A549 (cell line): Measurements from ENCODE around the gene KRT72. TPM values are rescaled to one million over a fixed set of nuclear protein-coding genes. Genes with fewer than 3 reads are reported as not detected.

Experiments used
- ATAC-seq, 2 experiments: fragments of 200-7000 bp in 1 of 2; fragments of >200 bp in 1 of 2; cut with Nextera tagmentation in 1 of 2; cut with Tn5 transposase in 1 of 2; 3 replicates each; pipeline versions ENCODE4 v1.8.0 to v1.9.1; 2018 to 2020; ENCODE audit warnings: mild to moderate bottlenecking in 1 of 2, moderate library complexity in 1 of 2
- CTCF ChIA-PET: fragments of 300-600 bp; sonication (Branson Sonifier 250); formaldehyde crosslinking; extraction: SDS; loops from one replicate; lab custom pipeline; 2021; ENCODE audit warnings: antibody characterized with exemption, inconsistent platforms; lab: Yijun Ruan, JAX
- POLR2A ChIA-PET: fragments of 350-600 bp; formaldehyde crosslinking; extraction: SDS; loops from one replicate; lab custom pipeline; 2021; ENCODE audit warnings: antibody characterized with exemption, inconsistent platforms; lab: Yijun Ruan, JAX
- DNase-seq, 2 experiments: peaks; one replicate each; pipeline versions ENCODE4 v3.0.0 to v3.0.0-alpha.2; 2011 to 2016; ENCODE audit warnings: low read depth in 1 of 2, low spot score in 1 of 2
- FAIRE-seq: peaks from 2 replicates; lab custom pipeline; 2011; peaks lifted over from hg19 to GRCh38; lab: Jason Lieb, UNC
- H3K27ac ChIP-seq, 2 experiments: fragments of >200 bp; sonication (Bioruptor Twin); formaldehyde crosslinking; 3 replicates each; pipeline ENCODE4 v1.5.1; 2016 to 2017
- H3K4me1 ChIP-seq: fragments of >200 bp; sonication (Bioruptor Twin); formaldehyde crosslinking; 3 replicates; pipeline ENCODE4 v1.6.1; 2016
- H3K4me2 ChIP-seq: fragments of >200 bp; sonication (Bioruptor Twin); formaldehyde crosslinking; 3 replicates; pipeline ENCODE4 v1.6.1; 2016
- H3K4me3 ChIP-seq: fragments of >200 bp; sonication (Bioruptor Twin); formaldehyde crosslinking; 3 replicates; pipeline ENCODE4 v1.5.1; 2016
- H3K9me3 ChIP-seq: fragments of >200 bp; sonication (Bioruptor Twin); formaldehyde crosslinking; 3 replicates; pipeline ENCODE4 v1.6.1; 2016
- BHLHE40 ChIP-seq: IDR thresholded peaks from 2 replicates; pipeline ENCODE4 v1.6.1; 2012; ENCODE audit warnings: low read depth, low read length, inconsistent platforms
- CBX2 ChIP-seq: fragments of 200-600 bp; sonication (generic); IDR thresholded peaks from 2 replicates; pipeline ENCODE4 v1.6.1; 2016; ENCODE audit warnings: low read depth, mild to moderate bottlenecking, borderline replicate concordance
- CBX8 ChIP-seq: fragments of 200-600 bp; sonication (generic); IDR thresholded peaks from 2 replicates; pipeline ENCODE4 v1.6.1; 2016
- CEBPB ChIP-seq, 2 experiments: fragments of >200 bp in 1 of 2; sonication (Bioruptor Twin) in 1 of 2; formaldehyde crosslinking in 1 of 2; IDR thresholded peaks; 2 replicates each; pipeline ENCODE4 v1.6.1; 2012 to 2016
- CHD2 ChIP-seq: fragments of 150-350 bp; IDR thresholded peaks from 2 replicates; pipeline ENCODE4 v1.6.1; 2014; ENCODE audit warnings: low read length; ENCODE audit not compliant: partially characterized antibody
- CTCF ChIP-seq: fragments of >200 bp; sonication (Bioruptor Twin); formaldehyde crosslinking; IDR thresholded peaks from 3 replicates; pipeline ENCODE4 v1.5.1; 2016
- ESRRA ChIP-seq: fragments of 150-350 bp; IDR thresholded peaks from 2 replicates; pipeline ENCODE4 v1.6.1; 2014; ENCODE audit warnings: mild to moderate bottlenecking, low read length, borderline replicate concordance
- FOXS1 ChIP-seq: fragments of 250-450 bp; sonication (Bioruptor Pico); IDR thresholded peaks from 2 replicates; pipeline ENCODE4 v1.5.0; 2020; ENCODE audit warnings: mild to moderate bottlenecking, moderate library complexity
- GATA3 ChIP-seq: IDR thresholded peaks from 2 replicates; pipeline ENCODE4 v1.6.1; 2012; ENCODE audit warnings: borderline replicate concordance
- HOXA7 ChIP-seq: fragments of 250-450 bp; sonication (Bioruptor Pico); IDR thresholded peaks from 2 replicates; pipeline ENCODE4 v1.5.0; 2020; ENCODE audit warnings: mild to moderate bottlenecking, moderate library complexity
- HOXB13 ChIP-seq: fragments of 250-450 bp; sonication (Bioruptor Pico); IDR thresholded peaks from 2 replicates; pipeline ENCODE4 v1.5.0; 2020; ENCODE audit warnings: low read depth, mild to moderate bottlenecking, moderate library complexity
- JUN ChIP-seq, 2 experiments: fragments of >200 bp; sonication (Bioruptor Twin); formaldehyde crosslinking; IDR thresholded peaks; 2 replicates in 1 of 2; 3 replicates in 1 of 2; pipeline ENCODE4 v1.6.1; 2016 to 2017
- JUNB ChIP-seq: fragments of >200 bp; sonication (Bioruptor Twin); formaldehyde crosslinking; IDR thresholded peaks from 2 replicates; pipeline ENCODE4 v1.6.1; 2016
- MAZ ChIP-seq: fragments of 150-350 bp; IDR thresholded peaks from 2 replicates; pipeline ENCODE4 v1.6.1; 2014; ENCODE audit warnings: antibody characterized with exemption, low read depth, low read length, borderline replicate concordance
- NFE2L2 ChIP-seq: fragments of 150-350 bp; conservative IDR thresholded peaks from 2 replicates; pipeline ENCODE4 v1.6.1; 2014; ENCODE audit warnings: low read length
- NPAS2 ChIP-seq: fragments of 250-450 bp; sonication (Bioruptor Pico); IDR thresholded peaks from 2 replicates; pipeline ENCODE4 v1.8.0; 2022; ENCODE audit warnings: mild to moderate bottlenecking, moderate library complexity, borderline replicate concordance
- PHF8 ChIP-seq: fragments of 200-600 bp; sonication (generic); IDR thresholded peaks from 2 replicates; pipeline ENCODE4 v1.6.1; 2016; ENCODE audit warnings: low read depth, mild to moderate bottlenecking, antibody characterized with exemption, moderate library complexity, borderline replicate concordance
- POLR2A ChIP-seq: IDR thresholded peaks from 2 replicates; pipeline ENCODE4 v1.6.1; 2012; ENCODE audit warnings: mild to moderate bottlenecking, low read length
- RCOR1 ChIP-seq: fragments of 150-350 bp; IDR thresholded peaks from 2 replicates; pipeline ENCODE4 v1.6.1; 2014; ENCODE audit warnings: antibody characterized with exemption, low read length, low read depth
- REST ChIP-seq: fragments of 200-600 bp; sonication (generic); IDR thresholded peaks from 2 replicates; pipeline ENCODE4 v1.6.1; 2016; ENCODE audit warnings: antibody characterized with exemption, mild to moderate bottlenecking, moderate library complexity
- RNF2 ChIP-seq: fragments of 200-600 bp; sonication (generic); IDR thresholded peaks from 2 replicates; pipeline ENCODE4 v1.6.1; 2016; ENCODE audit warnings: low read depth, mild to moderate bottlenecking, antibody characterized with exemption, moderate library complexity, borderline replicate concordance
- TP53 ChIP-seq: fragments of 250-450 bp; sonication (Bioruptor Pico); IDR thresholded peaks from 2 replicates; pipeline ENCODE4 v1.5.0; 2021; ENCODE audit warnings: mild to moderate bottlenecking, moderate library complexity
- ZC3H11A ChIP-seq: fragments of 450-650 bp; IDR thresholded peaks from 2 replicates; pipeline ENCODE4 v1.6.1; 2014; ENCODE audit warnings: antibody characterized with exemption, mild to moderate bottlenecking
- ZFP36 ChIP-seq: fragments of 450-650 bp; IDR thresholded peaks from 2 replicates; pipeline ENCODE4 v1.6.1; 2014; ENCODE audit warnings: borderline replicate concordance; ENCODE audit not compliant: partially characterized antibody
- WGBS: methylation state at CpG from one replicate; pipeline ENCODE4 v1.1.6; 2017; ENCODE audit errors: missing lambda C conversion rate; 5-methylcytosine and 5-hydroxymethylcytosine counted together
- polyA minus RNA-seq: library from RNA; depleted of rRNA, polyadenylated mRNA; stranded (reverse); fragments of >200 nt; gene quantifications from 2 replicates; pipeline ENCODE4 v1.2.3, GENCODE V29; 2011; rRNA and poly(A)+ RNA removed
- polyA plus RNA-seq, 4 experiments: library from polyadenylated mRNA; depleted of rRNA in 3 of 4; stranded (reverse); fragments of >200 nt; fragmentation: RNase III in 1 of 4; extraction: RNeasy Plus Mini Kit Qiagen cat#74134 plus additional on column Dnase treatment in 1 of 4; gene quantifications; 2 replicates in 3 of 4; 3 replicates in 1 of 4; pipeline ENCODE4 v1.2.3, GENCODE V29; 2011 to 2017
- TF ChIP-seq, protein P1 (sequence below): fragments of 250-450 bp; sonication (Bioruptor Pico); IDR thresholded peaks from 2 replicates; pipeline ENCODE4 v1.5.0; 2021; ENCODE audit warnings: mild to moderate bottlenecking, moderate library complexity, borderline replicate concordance
- TF ChIP-seq, protein P2 (sequence below): IDR thresholded peaks from 2 replicates; pipeline ENCODE4 v1.6.1; 2012

KRT72 gene
- not detected in 2 replicates for polyA plus RNA-seq (2011; rRNA removed)
- not detected in 2 replicates for polyA plus RNA-seq (2012; cell fraction: cytosol; rRNA removed)
- polyA plus RNA-seq (2012; cell fraction: nucleus; rRNA removed) = 0.02 and 0.07 TPM in 2 replicates
- not detected in 3 replicates for polyA plus RNA-seq (2017; fragmentation: RNase III; extraction: RNeasy Plus Mini Kit Qiagen cat#74134 plus additional on column Dnase treatment)
- not detected in 2 replicates for polyA minus RNA-seq

DNA sequence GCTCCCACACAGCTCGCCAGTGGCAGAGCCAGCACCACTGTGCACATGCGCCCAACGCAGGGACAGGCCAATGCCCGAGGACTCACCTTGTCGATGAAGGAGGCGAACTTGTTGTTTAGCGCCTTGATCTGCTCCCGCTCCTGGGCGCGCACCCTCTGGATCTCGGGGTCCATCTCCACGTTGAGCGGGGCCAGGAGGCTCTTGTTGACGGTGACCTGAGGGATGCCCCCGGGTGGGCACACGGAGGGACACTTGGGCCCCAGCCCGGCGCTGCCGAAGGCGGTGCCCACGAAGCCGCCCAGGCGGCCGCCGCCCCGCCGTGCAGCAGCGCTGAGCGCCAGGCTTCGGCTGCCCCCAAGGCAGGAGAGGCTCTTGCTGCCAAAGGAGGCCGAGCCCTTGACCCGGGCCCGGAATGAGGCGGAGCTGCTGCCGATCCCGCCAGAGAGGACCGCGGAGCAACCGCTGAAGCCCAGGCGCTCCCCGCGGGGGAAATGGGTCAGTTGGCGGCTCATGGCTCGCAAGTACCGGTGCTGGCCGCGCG is at the start of gene KRT72:
Gene KRT72, minus strand, starts transcription at position 523 of the 541 bp plus-strand sequence. Its CDS starts 11 bp downstream, at position 512.
- WGBS = 86% methylated on average over 48 of the region's 48 CpGs
- DNase-seq = no peak
- Histone ChIP-seq H3K27ac (no peak within 1 kb of the TSS), H3K4me2 (no peak within 1 kb of the TSS), H3K4me3 (no peak within 1 kb of the TSS), H3K4me1 (no peaks in the 10 kb centered on the region), H3K9me3 (no peaks in the 10 kb centered on the region)
- POLR2A ChIA-PET = no interaction called here
- no peak for ATAC-seq
- TF ChIP-seq GATA3 (no peak), NFE2L2 (no peak), CBX8 (no peak), HOXB13 (no peak), NPAS2 (CRISPR knock-in tag) (no peak), ESRRA (no peak), CEBPB (IDR thresholded peaks at IDR 0.05) (no peak), JUNB (no peak), HOXA7 (CRISPR knock-in tag) (no peak), RNF2 (no peak), RCOR1 (no peak), ZC3H11A (no peak), CBX2 (no peak), MAZ (no peak)
- TF ChIP-seq, protein P1, sequence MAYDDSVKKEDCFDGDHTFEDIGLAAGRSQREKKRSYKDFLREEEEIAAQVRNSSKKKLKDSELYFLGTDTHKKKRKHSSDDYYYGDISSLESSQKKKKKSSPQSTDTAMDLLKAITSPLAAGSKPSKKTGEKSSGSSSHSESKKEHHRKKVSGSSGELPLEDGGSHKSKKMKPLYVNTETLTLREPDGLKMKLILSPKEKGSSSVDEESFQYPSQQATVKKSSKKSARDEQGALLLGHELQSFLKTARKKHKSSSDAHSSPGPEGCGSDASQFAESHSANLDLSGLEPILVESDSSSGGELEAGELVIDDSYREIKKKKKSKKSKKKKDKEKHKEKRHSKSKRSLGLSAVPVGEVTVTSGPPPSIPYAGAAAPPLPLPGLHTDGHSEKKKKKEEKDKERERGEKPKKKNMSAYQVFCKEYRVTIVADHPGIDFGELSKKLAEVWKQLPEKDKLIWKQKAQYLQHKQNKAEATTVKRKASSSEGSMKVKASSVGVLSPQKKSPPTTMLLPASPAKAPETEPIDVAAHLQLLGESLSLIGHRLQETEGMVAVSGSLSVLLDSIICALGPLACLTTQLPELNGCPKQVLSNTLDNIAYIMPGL (CRISPR knock-in tag) = no peak
- FAIRE-seq = no peak
- CTCF ChIA-PET = no interaction called here

- TF ChIP-seq RCOR1 = no peak
- TF ChIP-seq ZFP36 = no peak
- TF ChIP-seq PHF8 = no peak
- TF ChIP-seq, protein P2, sequence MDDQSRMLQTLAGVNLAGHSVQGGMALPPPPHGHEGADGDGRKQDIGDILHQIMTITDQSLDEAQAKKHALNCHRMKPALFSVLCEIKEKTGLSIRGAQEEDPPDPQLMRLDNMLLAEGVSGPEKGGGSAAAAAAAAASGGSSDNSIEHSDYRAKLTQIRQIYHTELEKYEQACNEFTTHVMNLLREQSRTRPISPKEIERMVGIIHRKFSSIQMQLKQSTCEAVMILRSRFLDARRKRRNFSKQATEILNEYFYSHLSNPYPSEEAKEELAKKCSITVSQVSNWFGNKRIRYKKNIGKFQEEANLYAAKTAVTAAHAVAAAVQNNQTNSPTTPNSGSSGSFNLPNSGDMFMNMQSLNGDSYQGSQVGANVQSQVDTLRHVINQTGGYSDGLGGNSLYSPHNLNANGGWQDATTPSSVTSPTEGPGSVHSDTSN = no peak
- H3K4me2 ChIP-seq = no peak overlapping the region
- ATAC-seq = peak in 1 of 2 experiments; percentile 54; a peak in 3 of 6 replicates
- WGBS = 61% methylated on average over 12 of the region's 12 CpGs
- FAIRE-seq = no peak
- H3K4me3 ChIP-seq = no peak overlapping the region
- DNase-seq = no peak
- no peaks in the 10 kb centered on the region for H3K4me1 ChIP-seq
- CTCF ChIA-PET = interaction anchor here (1.5 kb wide), 1 partner anchor 215 kb away, joined by 3 read pairs; no protein-coding TSS in a partner anchor
- no peak overlapping the region for H3K27ac ChIP-seq
- POLR2A ChIA-PET = no interaction called here
- H3K9me3 ChIP-seq = no peaks in the 10 kb centered on the region
Observed at GRCh38 chr12:52650520-52651081, 49.3 kb upstream of the KRT72 start.

GRCh38 chr12:52649066-52649465 is 47.8 kb upstream of the KRT72 start:
- ChIA-PET CTCF (interaction anchor here (0.9 to 1.8 kb wide), 3 partner anchors 19 to 217 kb away, joined by 3 to 5 read pairs (median 3); no protein-coding TSS in a partner anchor), POLR2A (no interaction called here)
- ATAC-seq (no peak; a peak in 1 of 6 replicates), FAIRE-seq (no peak), DNase-seq (no peak)
- Histone ChIP-seq H3K4me2 (no peak overlapping the region), H3K4me3 (no peak overlapping the region), H3K9me3 (no peaks in the 10 kb centered on the region), H3K27ac (no peak overlapping the region), H3K4me1 (no peaks in the 10 kb centered on the region)
- 28% methylated on average over 6 of the region's 6 CpGs for WGBS
- TF ChIP-seq TP53 (CRISPR knock-in tag) = no peak
- no peak for TF ChIP-seq POLR2A
- TF ChIP-seq HOXB13 = no peak
- TF ChIP-seq CTCF = no peak
- TF ChIP-seq CEBPB (IDR thresholded peaks at IDR 0.05) = no peak
- TF ChIP-seq FOXS1 (CRISPR knock-in tag) = no peak
- TF ChIP-seq BHLHE40 = no peak
- TF ChIP-seq CHD2 = no peak
- no peak for TF ChIP-seq ESRRA
- no peak for TF ChIP-seq REST
- no peak for TF ChIP-seq NFE2L2
- no peak for TF ChIP-seq JUN (IDR thresholded peaks at IDR 0.05)
